Uterus (tissue), 4 donors: Measurements from ENCODE around the gene TEN1. TPM values are rescaled to one million over a fixed set of nuclear protein-coding genes. Genes with fewer than 3 reads are reported as not detected.

Experiments used
- DNase-seq, 2 donors: peaks; one replicate each; pipeline ENCODE4 v3.0.0-alpha.2; 2019 to 2020
- H3K27ac ChIP-seq, 2 donors: fragments of 200-600 bp; sonication (generic); 1 replicate in 1 of 2; 2 replicates in 1 of 2; pipeline ENCODE4 v1.5.1; 2016 to 2018
- H3K27me3 ChIP-seq, 2 donors: fragments of 200-600 bp; sonication (generic); one replicate each; pipeline ENCODE4 v1.5.1; 2018 to 2019; ENCODE audit warnings: control low read depth in 1 of 2
- H3K36me3 ChIP-seq, 2 donors: fragments of 200-600 bp; sonication (generic); one replicate each; pipeline ENCODE4 v1.5.1; 2019; ENCODE audit warnings: control low read depth in 1 of 2
- H3K4me1 ChIP-seq, 2 donors: fragments of 200-600 bp; sonication (generic); one replicate each; pipeline ENCODE4 v1.5.1; 2018 to 2019; ENCODE audit warnings: control low read depth in 1 of 2
- H3K4me3 ChIP-seq, 2 donors: fragments of 200-600 bp; sonication (generic); 1 replicate in 1 of 2; 2 replicates in 1 of 2; pipeline ENCODE4 v1.5.1; 2018 to 2019; ENCODE audit warnings: mild to moderate bottlenecking in 1 of 2
- H3K9me3 ChIP-seq, 2 donors: fragments of 200-600 bp; sonication (generic); one replicate each; pipeline ENCODE4 v1.5.1; 2019; ENCODE audit warnings: control low read depth in 1 of 2
- POLR2A ChIP-seq, 2 donors: fragments of 450-650 bp; IDR thresholded peaks; one replicate each; pipeline ENCODE4 v1.6.1; 2016; ENCODE audit warnings: antibody characterized with exemption in 2 of 2, mild to moderate bottlenecking in 1 of 2, moderate library complexity in 1 of 2
- intact Hi-C: fragments of 100-400 bp; cut with DNase I; formaldehyde crosslinking; loops from one replicate; pipeline ENCODE4 v1.15.1; 2023; ENCODE audit warnings: low total_unique reads
- total RNA-seq, 4 donors: library from RNA; depleted of rRNA in 3 of 4; stranded (reverse); fragments of >200 nt in 3 of 4; gene quantifications; one replicate each; pipeline versions ENCODE4 v1.1.0 to v1.2.4, GENCODE V29; 2014 to 2023
- TF ChIP-seq, protein P1 (sequence below), 4 experiments: fragments of 200-600 bp in 2 of 4; fragments of 450-650 bp in 2 of 4; sonication (generic) in 2 of 4; IDR thresholded peaks; one replicate each; pipeline ENCODE4 v1.5.1; 2016 to 2019; ENCODE audit warnings: antibody characterized with exemption in 4 of 4, mild to moderate bottlenecking in 2 of 4, moderate library complexity in 1 of 4
- donor health status: DM: yes; HTN: yes; CAD: no.

TEN1 gene
- total RNA-seq, 4 donors from 2014 or later = 3.1 to 17.2 (median 15.0) TPM

- Histone ChIP-seq H3K27me3 (no peaks in the 10 kb centered on the region), H3K27ac (no peak overlapping the region), H3K36me3 (no peaks in the 10 kb centered on the region), H3K9me3 (no peaks in the 10 kb centered on the region), H3K4me1 (no peaks in the 10 kb centered on the region), H3K4me3 (no peak overlapping the region)
- no peak for DNase-seq
- intact Hi-C loops = no loop called here
- TF ChIP-seq, protein P1, sequence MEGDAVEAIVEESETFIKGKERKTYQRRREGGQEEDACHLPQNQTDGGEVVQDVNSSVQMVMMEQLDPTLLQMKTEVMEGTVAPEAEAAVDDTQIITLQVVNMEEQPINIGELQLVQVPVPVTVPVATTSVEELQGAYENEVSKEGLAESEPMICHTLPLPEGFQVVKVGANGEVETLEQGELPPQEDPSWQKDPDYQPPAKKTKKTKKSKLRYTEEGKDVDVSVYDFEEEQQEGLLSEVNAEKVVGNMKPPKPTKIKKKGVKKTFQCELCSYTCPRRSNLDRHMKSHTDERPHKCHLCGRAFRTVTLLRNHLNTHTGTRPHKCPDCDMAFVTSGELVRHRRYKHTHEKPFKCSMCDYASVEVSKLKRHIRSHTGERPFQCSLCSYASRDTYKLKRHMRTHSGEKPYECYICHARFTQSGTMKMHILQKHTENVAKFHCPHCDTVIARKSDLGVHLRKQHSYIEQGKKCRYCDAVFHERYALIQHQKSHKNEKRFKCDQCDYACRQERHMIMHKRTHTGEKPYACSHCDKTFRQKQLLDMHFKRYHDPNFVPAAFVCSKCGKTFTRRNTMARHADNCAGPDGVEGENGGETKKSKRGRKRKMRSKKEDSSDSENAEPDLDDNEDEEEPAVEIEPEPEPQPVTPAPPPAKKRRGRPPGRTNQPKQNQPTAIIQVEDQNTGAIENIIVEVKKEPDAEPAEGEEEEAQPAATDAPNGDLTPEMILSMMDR (IDR thresholded peaks at IDR 0.05) = no peak
- no peak for TF ChIP-seq POLR2A (IDR thresholded peaks at IDR 0.05)
Observed at GRCh38 chr17:76018801-76019200, 39.8 kb downstream of the TEN1 start.

DNA sequence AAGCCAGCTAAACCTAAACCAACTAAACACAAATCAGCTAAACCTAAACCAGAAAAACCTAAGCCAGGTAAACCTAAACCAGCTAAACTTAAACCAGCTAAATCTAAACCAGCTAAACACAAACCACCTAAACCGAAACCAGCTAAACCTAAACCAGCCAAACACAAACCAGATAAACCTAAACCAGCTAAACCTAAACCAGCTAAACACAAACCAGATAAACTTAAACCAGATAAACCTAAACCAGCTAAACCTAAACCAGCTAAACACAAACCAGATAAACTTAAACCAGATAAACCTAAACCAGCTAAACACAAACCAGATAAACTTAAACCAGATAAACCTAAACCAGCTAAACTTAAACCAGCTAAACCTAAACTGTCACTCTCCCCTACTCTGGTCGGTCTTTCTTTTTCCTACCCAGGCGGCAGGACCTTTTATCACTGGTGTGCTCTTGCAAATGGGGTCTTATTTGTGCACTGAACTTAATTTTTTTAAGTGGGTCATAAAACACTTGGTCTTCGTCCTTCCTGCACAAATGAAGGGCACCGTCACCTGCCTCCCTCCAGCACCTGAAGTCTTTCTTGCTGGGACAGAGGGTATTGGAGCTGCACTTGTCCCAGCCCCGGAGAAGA, 40.9 kb downstream of the TEN1 start:
- H3K27ac ChIP-seq = no peak overlapping the region
- no peak overlapping the region for H3K4me3 ChIP-seq
- intact Hi-C loops = no loop called here
- H3K9me3 ChIP-seq = no peaks in the 10 kb centered on the region
- H3K36me3 ChIP-seq = no peaks in the 10 kb centered on the region
- H3K4me1 ChIP-seq = no peaks in the 10 kb centered on the region
- no peaks in the 10 kb centered on the region for H3K27me3 ChIP-seq
- TF ChIP-seq, protein P1 (IDR thresholded peaks at IDR 0.05) = no peak
- TF ChIP-seq POLR2A (IDR thresholded peaks at IDR 0.05) = no peak
- no peak for DNase-seq

GRCh38 chr17:76022285-76022684, 43.2 kb downstream of the TEN1 start:
- Histone ChIP-seq H3K4me3 (no peak overlapping the region), H3K27ac (no peak overlapping the region), H3K9me3 (no peaks in the 10 kb centered on the region), H3K36me3 (no peaks in the 10 kb centered on the region), H3K4me1 (no peaks in the 10 kb centered on the region), H3K27me3 (no peaks in the 10 kb centered on the region)
- no peak for DNase-seq
- TF ChIP-seq, protein P1 (IDR thresholded peaks at IDR 0.05) = no peak
- no peak for TF ChIP-seq POLR2A (IDR thresholded peaks at IDR 0.05)
- intact Hi-C loops = no loop called here

DNA sequence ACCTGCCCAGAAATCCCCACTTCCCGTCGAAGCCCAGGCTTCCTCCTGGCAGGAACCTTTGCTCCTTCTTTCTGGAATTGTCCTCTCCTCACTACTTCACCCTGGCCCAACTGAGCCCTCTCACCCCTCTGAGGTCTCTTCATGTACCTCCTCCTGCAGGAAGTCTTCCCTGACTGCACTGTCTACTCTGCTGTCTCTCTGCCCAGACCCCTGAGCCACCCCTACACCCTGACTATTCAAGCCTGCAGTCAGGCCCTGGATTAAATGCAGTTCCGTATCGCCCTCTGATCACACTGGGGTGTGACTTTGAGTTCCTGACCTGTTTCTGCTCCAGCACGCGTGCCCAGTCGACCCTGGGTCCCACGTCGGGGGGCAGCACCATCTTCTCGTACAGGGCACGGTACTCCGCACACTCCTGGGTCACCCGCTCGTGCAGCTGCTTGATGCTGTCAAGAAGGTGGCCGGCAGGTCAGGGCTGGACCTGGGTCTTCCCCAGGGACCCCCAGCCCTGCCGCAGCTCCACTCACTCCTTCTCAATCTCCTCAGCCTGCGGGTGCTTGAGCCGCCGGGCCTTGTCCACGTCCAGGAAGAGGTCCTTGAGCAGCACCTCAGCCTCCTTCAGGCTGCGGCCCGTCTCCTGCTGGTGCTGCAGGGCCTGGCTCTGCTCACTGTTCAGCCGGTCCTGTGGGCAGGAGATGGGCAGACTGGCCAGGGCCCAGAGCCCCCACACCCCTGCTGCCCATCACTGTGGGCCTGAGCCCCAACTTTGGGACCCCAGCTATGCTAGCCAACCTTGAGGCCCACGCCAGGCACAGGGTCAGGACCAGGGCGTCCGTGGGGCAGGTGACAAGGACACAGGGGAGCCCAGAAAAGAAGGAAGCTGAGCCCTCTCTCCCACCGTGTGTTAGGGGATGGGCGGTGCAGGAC, 44.2 kb downstream of the TEN1 start:
- intact Hi-C loops = no loop called here
- Histone ChIP-seq H3K27ac (no peak overlapping the region), H3K36me3 (no peaks in the 10 kb centered on the region), H3K27me3 (no peaks in the 10 kb centered on the region), H3K4me1 (no peaks in the 10 kb centered on the region), H3K4me3 (no peak overlapping the region), H3K9me3 (no peaks in the 10 kb centered on the region)
- TF ChIP-seq, protein P1 (IDR thresholded peaks at IDR 0.05) = no peak
- TF ChIP-seq POLR2A (IDR thresholded peaks at IDR 0.05) = no peak
- no peak for DNase-seq

GRCh38 chr17:76023900-76024237, 44.8 kb downstream of the TEN1 start:
- H3K36me3 ChIP-seq = no peaks in the 10 kb centered on the region
- TF ChIP-seq, protein P1 (IDR thresholded peaks at IDR 0.05) = no peak
- no peak for TF ChIP-seq POLR2A (IDR thresholded peaks at IDR 0.05)
- no peaks in the 10 kb centered on the region for H3K9me3 ChIP-seq
- H3K4me1 ChIP-seq = no peaks in the 10 kb centered on the region
- H3K27ac ChIP-seq = no peak overlapping the region
- H3K27me3 ChIP-seq = no peaks in the 10 kb centered on the region
- H3K4me3 ChIP-seq = no peak overlapping the region
- no peak for DNase-seq
- intact Hi-C loops = no loop called here
